ENCODE measurements around the gene SELPLG.

DNA sequence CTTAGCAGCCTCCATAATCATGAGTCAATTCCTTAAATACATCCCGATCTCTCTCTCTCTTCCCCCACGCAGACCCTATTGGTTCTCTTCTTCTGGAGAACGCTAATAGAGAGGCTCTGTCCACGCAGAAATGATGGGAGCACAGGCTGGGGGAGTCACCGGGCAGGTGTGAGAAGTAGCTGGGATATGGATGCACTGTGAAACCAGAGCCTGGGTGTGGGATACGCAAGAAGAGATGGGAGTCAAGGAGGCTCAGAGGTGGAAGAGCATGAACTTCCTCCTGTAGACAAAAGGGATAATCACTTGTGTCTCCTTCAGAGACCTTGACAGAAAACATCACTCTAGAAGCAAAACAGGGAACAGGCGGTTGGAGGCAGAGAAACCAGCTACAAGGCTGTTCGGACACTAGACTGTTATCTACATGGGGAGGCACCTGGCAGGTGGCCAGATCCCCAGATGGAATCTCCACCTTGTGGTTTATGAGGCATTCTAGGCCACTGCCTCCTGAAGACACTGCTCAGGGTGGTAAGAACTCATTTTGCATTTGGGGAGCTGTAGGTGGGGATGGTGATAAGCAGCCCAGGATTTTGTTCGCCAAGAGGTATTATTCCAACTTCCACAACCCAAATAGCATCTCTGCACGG is 7.2 kb upstream of the SELPLG start:
- TF ChIP-seq, protein P1, sequence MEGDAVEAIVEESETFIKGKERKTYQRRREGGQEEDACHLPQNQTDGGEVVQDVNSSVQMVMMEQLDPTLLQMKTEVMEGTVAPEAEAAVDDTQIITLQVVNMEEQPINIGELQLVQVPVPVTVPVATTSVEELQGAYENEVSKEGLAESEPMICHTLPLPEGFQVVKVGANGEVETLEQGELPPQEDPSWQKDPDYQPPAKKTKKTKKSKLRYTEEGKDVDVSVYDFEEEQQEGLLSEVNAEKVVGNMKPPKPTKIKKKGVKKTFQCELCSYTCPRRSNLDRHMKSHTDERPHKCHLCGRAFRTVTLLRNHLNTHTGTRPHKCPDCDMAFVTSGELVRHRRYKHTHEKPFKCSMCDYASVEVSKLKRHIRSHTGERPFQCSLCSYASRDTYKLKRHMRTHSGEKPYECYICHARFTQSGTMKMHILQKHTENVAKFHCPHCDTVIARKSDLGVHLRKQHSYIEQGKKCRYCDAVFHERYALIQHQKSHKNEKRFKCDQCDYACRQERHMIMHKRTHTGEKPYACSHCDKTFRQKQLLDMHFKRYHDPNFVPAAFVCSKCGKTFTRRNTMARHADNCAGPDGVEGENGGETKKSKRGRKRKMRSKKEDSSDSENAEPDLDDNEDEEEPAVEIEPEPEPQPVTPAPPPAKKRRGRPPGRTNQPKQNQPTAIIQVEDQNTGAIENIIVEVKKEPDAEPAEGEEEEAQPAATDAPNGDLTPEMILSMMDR (IDR thresholded peaks at IDR 0.05): no peak
- peak in 1 of 2 donors; percentile 22 for TF ChIP-seq POLR2AphosphoS5 (IDR thresholded peaks at IDR 0.05)
